Measurements from ENCODE around the gene RPL15.
"Not testable (repeated sequence)": the region's sequence is repeated elsewhere in the genome, so short reads cannot be mapped to it uniquely, and the experiment has no call there.

The RPL15 gene

DNA sequence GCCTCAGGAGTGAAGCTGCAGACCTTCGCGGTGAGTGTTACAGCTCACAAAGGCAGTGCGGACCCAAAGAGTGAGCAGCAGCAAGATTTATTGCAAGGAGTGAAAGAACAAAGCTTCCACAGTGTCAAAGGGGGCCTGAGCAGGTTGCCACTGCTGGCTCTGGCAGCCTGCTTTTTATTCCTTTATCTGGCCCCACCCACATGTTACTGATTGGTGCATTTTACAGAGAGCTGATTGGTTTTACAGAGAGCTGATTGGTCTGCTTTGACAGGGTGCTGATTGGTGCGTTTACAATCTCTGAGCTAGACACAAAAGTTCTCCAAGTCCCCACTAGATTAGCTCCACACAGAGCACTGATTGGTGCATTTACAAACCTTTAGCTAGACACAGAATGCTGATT, 34.9 kb upstream of the RPL15 start:
- not testable (repeated sequence) for ATAC-seq
- H3K27ac Mint-ChIP-seq = peak overlapping the region; percentile 64 to 78

GRCh38 chr3:23882487-23882918, 34.4 kb upstream of the RPL15 start:
- Mint-ChIP-seq H3K27me3 (no peaks in the 10 kb centered on the region), H3K4me3 (no peak overlapping the region), H3K27ac (no peak overlapping the region), H3K9me3 (no peaks in the 10 kb centered on the region), H3K4me1 (peaks cover 32% of the 10 kb centered on the region)
- ATAC-seq (peak; percentile 71), DNase-seq (no peak)

More for the DNA sequence above, 34.9 kb upstream of the RPL15 start:
- Mint-ChIP-seq H3K4me1 (peaks cover 32% of the 10 kb centered on the region), H3K4me3 (peak overlapping the region; percentile 46 to 72)
- not testable (repeated sequence) for DNase-seq, H3K9me3 Mint-ChIP-seq, H3K27me3 Mint-ChIP-seq

GRCh38 chr3:23884481-23884880, 32.5 kb upstream of the RPL15 start:
- no peak for DNase-seq
- H3K27ac Mint-ChIP-seq = no peak overlapping the region
- no peak overlapping the region for H3K4me3 Mint-ChIP-seq
- H3K4me1 Mint-ChIP-seq = peaks cover 24% of the 10 kb centered on the region
- ATAC-seq = no peak
- no peaks in the 10 kb centered on the region for H3K9me3 Mint-ChIP-seq
- no peaks in the 10 kb centered on the region for H3K27me3 Mint-ChIP-seq

DNA sequence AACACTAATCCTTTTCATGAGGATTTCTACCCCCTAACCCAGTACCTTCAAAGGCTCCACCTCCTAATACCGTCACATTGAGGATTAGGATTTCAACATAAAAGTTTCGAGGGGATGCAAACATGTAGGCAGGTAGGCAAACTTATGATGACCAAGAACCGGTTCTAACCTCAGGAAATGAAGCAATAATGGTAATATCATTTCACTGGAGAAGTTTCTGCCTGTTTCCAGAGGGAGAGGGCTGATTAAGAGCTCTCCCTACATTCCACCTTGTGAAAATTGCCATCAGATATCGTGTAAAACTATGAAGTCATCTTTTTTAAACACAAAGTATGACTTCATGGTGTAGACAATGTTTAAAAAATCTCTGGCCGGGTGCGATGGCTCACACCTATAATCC, 31.7 kb upstream of the RPL15 start:
- Mint-ChIP-seq H3K4me1 (peaks cover 20% of the 10 kb centered on the region), H3K4me3 (no peak overlapping the region), H3K9me3 (no peaks in the 10 kb centered on the region), H3K27ac (no peak overlapping the region), H3K27me3 (no peaks in the 10 kb centered on the region)
- DNase-seq (no peak), ATAC-seq (no peak)

DNA sequence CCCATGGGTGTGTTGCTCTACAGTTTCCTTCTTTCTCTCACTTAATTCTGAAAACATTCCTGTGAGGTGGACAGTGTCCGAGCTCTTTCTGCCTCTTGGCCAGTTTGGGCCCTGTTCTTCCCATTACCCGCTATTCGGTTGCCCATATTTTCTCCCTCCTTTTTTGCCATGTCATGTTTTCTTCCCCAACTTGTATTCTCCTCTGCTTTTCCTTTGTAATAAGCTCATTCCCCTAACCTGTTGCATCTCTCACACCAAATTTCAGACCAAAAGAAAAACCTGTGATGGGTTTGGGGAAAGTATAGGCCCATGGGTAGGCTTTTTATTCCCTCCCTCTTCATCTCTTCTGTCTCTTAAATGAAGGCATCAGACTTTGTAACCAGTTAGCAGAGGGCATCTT, 30.6 kb upstream of the RPL15 start:
- ATAC-seq (no peak), DNase-seq (no peak)
- no peak overlapping the region for H3K4me3 Mint-ChIP-seq
- H3K27me3 Mint-ChIP-seq = no peaks in the 10 kb centered on the region
- no peaks in the 10 kb centered on the region for H3K9me3 Mint-ChIP-seq
- H3K27ac Mint-ChIP-seq = peak overlapping the region in 1 of 2 donors; percentile 47
- H3K4me1 Mint-ChIP-seq = peaks cover 9% of the 10 kb centered on the region

GRCh38 chr3:23888617-23889228, 28.2 kb upstream of the RPL15 start:
- no peak for ATAC-seq
- H3K9me3 Mint-ChIP-seq = no peaks in the 10 kb centered on the region
- H3K4me1 Mint-ChIP-seq = no peaks in the 10 kb centered on the region
- H3K27ac Mint-ChIP-seq = no peak overlapping the region
- H3K27me3 Mint-ChIP-seq = no peaks in the 10 kb centered on the region
- no peak for DNase-seq
- no peak overlapping the region for H3K4me3 Mint-ChIP-seq

DNA sequence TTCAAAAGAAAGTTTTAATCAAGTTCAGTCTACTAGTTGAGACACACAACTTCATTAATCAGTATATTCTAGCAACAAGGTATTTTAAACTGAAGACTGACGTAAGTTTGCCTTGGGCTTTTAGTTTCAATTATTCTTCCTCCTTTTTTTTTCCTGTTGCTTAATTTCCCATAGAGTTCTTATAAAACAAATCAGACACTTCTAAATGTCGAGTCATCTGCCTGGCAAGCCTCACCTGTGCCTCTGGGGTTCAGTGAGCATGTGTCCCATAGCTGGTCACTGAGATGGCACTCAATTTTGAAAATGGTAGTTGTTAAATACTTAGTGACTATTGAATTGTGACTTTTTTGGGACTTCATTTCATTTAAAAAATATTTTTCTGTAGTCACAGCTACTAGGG, 27.5 kb upstream of the RPL15 start:
- Mint-ChIP-seq H3K4me3 (no peak overlapping the region), H3K27me3 (no peaks in the 10 kb centered on the region), H3K9me3 (no peaks in the 10 kb centered on the region), H3K4me1 (no peaks in the 10 kb centered on the region), H3K27ac (no peak overlapping the region)
- no peak for DNase-seq
- ATAC-seq = no peak

DNA sequence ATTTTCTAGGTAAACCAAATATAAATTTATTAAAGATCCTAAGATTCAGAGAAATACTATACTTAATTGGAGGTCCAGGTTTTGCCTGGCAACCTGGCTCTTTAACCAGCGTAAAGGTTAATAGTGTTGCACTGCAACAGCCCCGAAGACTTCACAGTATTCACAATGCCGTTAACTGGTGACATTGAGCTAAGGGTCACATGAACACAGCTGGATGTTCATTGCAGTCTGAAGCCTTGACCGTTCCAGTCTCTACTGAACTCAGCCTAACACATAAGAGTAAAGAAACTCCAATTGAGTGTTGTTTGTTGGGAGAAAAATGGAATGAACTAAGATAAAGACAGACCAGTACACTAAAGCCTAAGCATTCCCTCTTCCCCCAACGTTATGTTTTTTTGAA, 27.0 kb upstream of the RPL15 start:
- DNase-seq (no peak), ATAC-seq (no peak)
- Mint-ChIP-seq H3K27me3 (no peaks in the 10 kb centered on the region), H3K27ac (no peak overlapping the region), H3K4me3 (no peak overlapping the region), H3K4me1 (no peaks in the 10 kb centered on the region), H3K9me3 (no peaks in the 10 kb centered on the region)

DNA sequence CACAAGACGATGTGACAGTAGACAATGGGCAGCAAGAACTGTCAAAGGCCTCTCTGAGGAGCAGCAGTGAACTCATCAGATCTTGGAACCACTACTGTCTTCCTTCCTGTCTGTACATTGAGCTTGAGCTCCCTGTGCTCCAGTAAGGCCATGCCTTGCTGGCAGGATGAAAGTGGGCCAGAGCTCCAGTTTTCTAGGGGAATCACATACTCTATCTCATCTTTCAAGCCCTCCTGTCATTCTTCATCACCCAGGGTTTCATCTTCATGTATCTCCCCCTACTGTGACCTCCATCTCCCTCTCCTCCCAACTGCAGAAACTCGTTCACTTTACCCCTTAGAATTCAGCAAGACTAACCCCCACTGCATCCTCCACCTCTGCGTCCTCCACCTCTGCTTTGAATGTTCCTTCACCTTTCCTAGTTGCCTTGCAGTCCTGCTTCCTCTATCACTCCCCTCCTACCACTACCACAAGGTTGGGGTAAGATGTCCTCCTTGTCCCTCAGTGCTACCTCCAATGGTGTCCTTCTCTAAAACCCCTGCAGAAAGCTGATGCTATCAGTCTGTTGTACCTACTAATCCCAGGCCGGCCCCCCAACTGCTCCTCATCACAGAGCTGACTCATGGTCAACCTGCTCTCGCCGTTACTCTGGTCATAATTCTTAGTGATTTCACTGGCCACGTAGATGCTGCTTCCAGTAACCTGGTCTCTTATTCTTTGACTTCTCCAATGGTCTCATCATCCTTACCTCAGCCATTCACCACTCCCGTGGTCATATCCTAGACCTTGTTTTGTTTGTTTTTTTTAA, 22.5 kb upstream of the RPL15 start:
- DNase-seq = no peak
- H3K27ac Mint-ChIP-seq = no peak overlapping the region
- no peaks in the 10 kb centered on the region for H3K4me1 Mint-ChIP-seq
- no peak overlapping the region for H3K4me3 Mint-ChIP-seq
- no peaks in the 10 kb centered on the region for H3K9me3 Mint-ChIP-seq
- no peak for ATAC-seq
- H3K27me3 Mint-ChIP-seq = no peaks in the 10 kb centered on the region

GRCh38 chr3:23895181-23895580, 21.8 kb upstream of the RPL15 start:
- H3K27me3 Mint-ChIP-seq = no peaks in the 10 kb centered on the region
- H3K4me3 Mint-ChIP-seq = no peak overlapping the region
- DNase-seq (no peak), ATAC-seq (no peak)
- H3K9me3 Mint-ChIP-seq = no peaks in the 10 kb centered on the region
- peak overlapping the region in 1 of 2 donors; percentile 3 for H3K27ac Mint-ChIP-seq
- H3K4me1 Mint-ChIP-seq = no peaks in the 10 kb centered on the region

DNA sequence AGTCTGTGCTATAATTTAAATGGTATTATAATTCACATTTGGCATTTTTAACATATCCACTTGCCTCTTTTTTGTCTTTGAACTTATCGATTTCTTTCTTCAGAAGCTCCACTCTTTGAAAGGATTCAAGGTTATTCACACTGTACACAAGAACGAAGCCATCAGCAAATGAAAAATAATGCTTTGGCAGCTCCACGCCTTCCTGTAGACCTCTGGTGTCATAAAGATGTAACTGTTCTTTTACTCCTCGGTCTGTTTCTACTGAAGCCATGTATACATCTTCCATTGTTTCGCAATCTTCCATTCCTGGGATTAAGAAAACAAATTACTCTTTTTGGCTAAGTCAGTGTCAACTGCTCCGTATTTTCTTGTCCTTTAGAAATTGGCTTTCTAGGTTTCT, 16.2 kb upstream of the RPL15 start:
- Mint-ChIP-seq H3K4me3 (no peak overlapping the region), H3K27me3 (no peaks in the 10 kb centered on the region), H3K4me1 (no peaks in the 10 kb centered on the region), H3K27ac (no peak overlapping the region), H3K9me3 (no peaks in the 10 kb centered on the region)
- ATAC-seq (no peak), DNase-seq (no peak)

DNA sequence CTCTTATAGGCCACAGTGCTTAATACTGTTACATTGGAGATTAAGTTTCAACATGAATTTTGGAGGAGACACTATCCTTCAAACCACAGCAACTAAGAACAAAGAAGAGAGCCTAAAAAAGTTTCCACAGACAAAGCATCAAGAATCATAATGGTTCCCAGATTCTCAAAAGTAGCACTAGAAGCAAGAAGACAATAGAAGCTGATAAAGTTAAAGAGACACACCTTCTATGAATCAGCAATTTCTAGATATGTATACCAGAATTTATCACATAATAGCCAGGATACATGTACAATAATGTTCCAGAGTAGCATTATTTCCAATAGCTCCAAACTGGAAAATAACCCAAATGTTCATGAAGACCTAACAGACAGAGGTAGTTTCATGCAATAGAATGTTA, 12.4 kb upstream of the RPL15 start:
- H3K27me3 Mint-ChIP-seq = no peaks in the 10 kb centered on the region
- H3K4me1 Mint-ChIP-seq = no peaks in the 10 kb centered on the region

GRCh38 chr3:23909341-23909740, 7.6 kb upstream of the RPL15 start:
- ATAC-seq (no peak), DNase-seq (no peak)
- Mint-ChIP-seq H3K9me3 (no peaks in the 10 kb centered on the region), H3K27ac (no peak overlapping the region), H3K4me1 (no peaks in the 10 kb centered on the region), H3K27me3 (no peaks in the 10 kb centered on the region), H3K4me3 (no peak overlapping the region)

More for the DNA sequence above, 12.4 kb upstream of the RPL15 start:
- no peak for ATAC-seq
- H3K9me3 Mint-ChIP-seq = no peaks in the 10 kb centered on the region
- H3K27ac Mint-ChIP-seq = no peak overlapping the region
- no peak for DNase-seq
- H3K4me3 Mint-ChIP-seq = no peak overlapping the region

DNA sequence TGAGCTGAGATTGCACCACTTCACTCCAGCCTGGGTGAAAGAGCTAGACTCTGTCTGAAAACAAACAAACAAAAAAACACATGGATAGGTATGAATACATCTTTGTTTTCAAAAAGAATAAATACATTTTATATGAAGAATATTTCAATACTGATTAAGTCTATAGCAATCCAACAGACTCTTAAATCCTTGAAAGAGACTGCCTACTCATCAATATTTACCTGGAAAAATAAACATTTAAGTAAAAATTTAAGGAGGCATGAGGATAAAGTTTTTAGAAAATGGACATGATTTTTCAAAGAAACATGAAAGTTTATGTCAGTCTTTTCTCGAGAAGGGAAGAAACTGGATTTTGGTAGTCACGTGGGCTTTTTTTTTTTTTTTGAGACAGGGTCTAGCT, 5.5 kb upstream of the RPL15 start:
- Mint-ChIP-seq H3K4me3 (no peak overlapping the region), H3K27me3 (no peaks in the 10 kb centered on the region), H3K27ac (no peak overlapping the region), H3K9me3 (no peaks in the 10 kb centered on the region), H3K4me1 (peaks cover 19% of the 10 kb centered on the region)
- ATAC-seq (no peak), DNase-seq (no peak)

- H3K9me3 Mint-ChIP-seq, H3K4me3 Mint-ChIP-seq, ATAC-seq, DNase-seq, H3K27me3 Mint-ChIP-seq, H3K27ac Mint-ChIP-seq: not testable (repeated sequence)
- H3K4me1 Mint-ChIP-seq = peaks cover 20% of the 10 kb centered on the region
These were observed 4.6 kb upstream of the RPL15 start for GRCh38 chr3:23912335-23912734.

DNA sequence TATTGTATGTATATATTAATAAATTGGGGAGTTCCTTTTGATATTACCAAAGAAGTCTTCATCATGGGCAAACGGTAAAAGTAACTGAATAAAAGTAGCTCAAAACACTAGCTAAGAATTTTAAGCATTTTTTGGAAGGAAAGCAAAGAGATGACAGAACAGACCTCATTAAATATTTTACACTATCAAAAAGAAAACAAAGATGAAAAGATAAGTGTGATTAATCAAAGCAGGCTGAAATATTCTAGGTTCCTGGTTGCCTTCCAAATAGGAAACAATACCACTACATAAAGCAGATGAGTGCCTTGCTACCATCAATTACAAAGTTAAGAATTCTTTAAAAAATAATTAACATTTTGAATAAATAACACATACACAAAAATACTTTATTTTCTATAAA, 3.8 kb upstream of the RPL15 start:
- peaks cover 27% of the 10 kb centered on the region for H3K4me1 Mint-ChIP-seq
- no peak overlapping the region for H3K27ac Mint-ChIP-seq
- no peak for ATAC-seq

More for the DNA sequence above, 3.8 kb upstream of the RPL15 start:
- no peak for DNase-seq
- Mint-ChIP-seq H3K9me3 (no peaks in the 10 kb centered on the region), H3K4me3 (no peak overlapping the region), H3K27me3 (no peaks in the 10 kb centered on the region)

Data from stimulated activated naive CD8-positive, alpha-beta T cell treated with anti-CD3 and anti-CD28 coated beads, Interleukin-15, amount 100 ng/mL, for 72 hours (primary cell).